Measurements from ENCODE around the gene ZNF740.

DNA sequence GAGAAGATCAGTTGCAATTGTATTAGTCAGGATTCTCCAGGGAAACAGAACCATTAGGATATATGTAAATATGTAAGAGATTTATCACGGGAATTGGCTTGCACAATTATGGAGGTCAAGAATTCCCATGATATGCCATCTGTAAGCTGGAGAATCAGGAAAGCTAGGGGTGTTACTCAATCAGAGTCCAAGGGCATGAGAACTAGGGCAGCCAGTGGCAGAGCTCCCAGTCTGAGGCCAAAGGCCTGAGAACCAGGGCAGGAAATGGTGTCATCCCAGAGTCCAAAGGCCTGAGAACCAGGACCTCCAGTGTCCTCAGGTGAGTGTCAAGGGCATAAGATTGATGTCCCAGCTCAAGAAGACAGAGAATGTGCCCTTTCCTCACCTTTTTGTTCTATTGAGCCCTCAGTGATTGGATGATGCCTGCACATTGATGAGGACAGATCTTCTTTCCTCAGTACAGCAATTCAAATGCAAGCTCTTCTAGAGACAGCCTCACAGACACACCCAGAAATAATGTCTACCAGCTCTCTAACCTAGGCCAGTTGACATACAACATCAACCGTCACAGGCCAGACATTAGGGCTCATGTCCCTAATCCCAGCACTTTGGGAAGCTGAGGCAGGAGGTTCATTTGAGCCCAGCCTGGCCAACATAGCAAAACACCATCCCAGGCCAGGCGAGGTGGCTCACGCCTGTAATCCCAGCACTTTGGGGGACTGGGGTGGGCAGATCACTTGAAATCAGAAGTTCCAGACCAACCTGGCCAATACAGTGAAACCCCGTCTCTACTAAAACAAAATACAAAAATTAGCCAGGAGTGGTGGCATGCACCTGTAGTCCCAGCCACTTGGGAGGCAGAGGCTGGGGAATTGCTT lies 34.9 kb upstream of the ZNF740 start:
- TF ChIP-seq EZH2 (IDR thresholded peaks at IDR 0.05; ENCODE audit: borderline replicate concordance, control insufficient read depth, low read depth, low read length) (no peak), SP1 (IDR thresholded peaks at IDR 0.05; ENCODE audit: low read depth, low read length) (no peak), NR2C1 (IDR thresholded peaks at IDR 0.05) (no peak), CBFB (IDR thresholded peaks at IDR 0.05; ENCODE audit: low read depth) (no peak), BMI1 (IDR thresholded peaks at IDR 0.05; ENCODE audit: borderline replicate concordance) (no peak), HDAC6 (IDR thresholded peaks at IDR 0.05; ENCODE audit: unreplicated experiment) (no peak), ASH2L (IDR thresholded peaks at IDR 0.05; ENCODE audit: borderline replicate concordance, low read depth) (no peak), TAF1 (IDR thresholded peaks at IDR 0.05; ENCODE audit: borderline replicate concordance, low read depth, low read length) (no peak), MTA3 (IDR thresholded peaks at IDR 0.05; ENCODE audit: borderline replicate concordance, low read length) (no peak), IKZF1 (conservative IDR thresholded peaks at IDR 0.05) (no peak)
- TF ChIP-seq, protein P1, sequence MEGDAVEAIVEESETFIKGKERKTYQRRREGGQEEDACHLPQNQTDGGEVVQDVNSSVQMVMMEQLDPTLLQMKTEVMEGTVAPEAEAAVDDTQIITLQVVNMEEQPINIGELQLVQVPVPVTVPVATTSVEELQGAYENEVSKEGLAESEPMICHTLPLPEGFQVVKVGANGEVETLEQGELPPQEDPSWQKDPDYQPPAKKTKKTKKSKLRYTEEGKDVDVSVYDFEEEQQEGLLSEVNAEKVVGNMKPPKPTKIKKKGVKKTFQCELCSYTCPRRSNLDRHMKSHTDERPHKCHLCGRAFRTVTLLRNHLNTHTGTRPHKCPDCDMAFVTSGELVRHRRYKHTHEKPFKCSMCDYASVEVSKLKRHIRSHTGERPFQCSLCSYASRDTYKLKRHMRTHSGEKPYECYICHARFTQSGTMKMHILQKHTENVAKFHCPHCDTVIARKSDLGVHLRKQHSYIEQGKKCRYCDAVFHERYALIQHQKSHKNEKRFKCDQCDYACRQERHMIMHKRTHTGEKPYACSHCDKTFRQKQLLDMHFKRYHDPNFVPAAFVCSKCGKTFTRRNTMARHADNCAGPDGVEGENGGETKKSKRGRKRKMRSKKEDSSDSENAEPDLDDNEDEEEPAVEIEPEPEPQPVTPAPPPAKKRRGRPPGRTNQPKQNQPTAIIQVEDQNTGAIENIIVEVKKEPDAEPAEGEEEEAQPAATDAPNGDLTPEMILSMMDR (IDR thresholded peaks at IDR 0.05 in 2 of 3, conservative IDR thresholded peaks at IDR 0.05 in 1 of 3; ENCODE audit: control insufficient read depth in 2 of 3, extremely low read depth in 1 of 3, insufficient read depth in 1 of 3, low read depth in 3 of 3, low read length in 3 of 3): no peak

All from GM12878 (cell line).